T1000 (cell line): ENCODE measurements around the gene CHRNB1.

Source experiments
- DNase-seq: peaks from one replicate; lab custom pipeline; 2025; ENCODE audit warnings: mixed read lengths; lab: John Stamatoyannopoulos, UW

CHRNB1 gene

DNA sequence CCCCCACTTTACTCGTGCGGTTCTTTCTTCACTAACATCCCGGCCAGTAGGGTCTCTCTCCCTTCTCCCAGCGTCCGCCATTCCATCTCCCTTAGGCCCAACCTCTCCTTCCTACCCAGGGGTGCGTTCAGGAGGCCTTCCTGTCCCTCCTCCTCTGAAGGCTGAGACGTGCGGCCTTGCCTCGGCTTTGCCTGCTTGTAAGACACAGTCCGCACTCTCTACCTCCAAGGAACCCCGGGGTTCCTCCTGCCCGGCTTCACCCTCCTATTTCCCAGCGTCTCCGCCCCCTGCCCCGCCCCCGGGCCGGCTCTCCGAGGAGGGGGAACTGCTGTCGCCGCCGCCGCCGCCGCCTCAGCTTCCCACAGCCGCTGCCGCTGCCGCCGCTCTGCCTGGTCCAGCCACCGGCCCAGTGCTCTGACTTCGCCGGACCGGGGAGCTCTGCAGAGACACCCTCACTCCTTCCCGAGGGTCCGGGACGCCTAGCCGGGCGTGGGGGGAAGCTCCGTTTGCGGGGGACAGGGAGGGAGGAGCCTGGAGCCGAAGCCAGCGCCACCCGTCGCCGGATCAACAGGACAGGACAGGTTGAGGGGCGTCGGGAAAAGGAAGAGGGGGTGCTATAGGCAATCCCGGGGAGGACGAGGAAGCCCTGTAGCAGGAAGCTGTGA, 6.8 kb upstream of the CHRNB1 start:
- no peak for DNase-seq

DNA sequence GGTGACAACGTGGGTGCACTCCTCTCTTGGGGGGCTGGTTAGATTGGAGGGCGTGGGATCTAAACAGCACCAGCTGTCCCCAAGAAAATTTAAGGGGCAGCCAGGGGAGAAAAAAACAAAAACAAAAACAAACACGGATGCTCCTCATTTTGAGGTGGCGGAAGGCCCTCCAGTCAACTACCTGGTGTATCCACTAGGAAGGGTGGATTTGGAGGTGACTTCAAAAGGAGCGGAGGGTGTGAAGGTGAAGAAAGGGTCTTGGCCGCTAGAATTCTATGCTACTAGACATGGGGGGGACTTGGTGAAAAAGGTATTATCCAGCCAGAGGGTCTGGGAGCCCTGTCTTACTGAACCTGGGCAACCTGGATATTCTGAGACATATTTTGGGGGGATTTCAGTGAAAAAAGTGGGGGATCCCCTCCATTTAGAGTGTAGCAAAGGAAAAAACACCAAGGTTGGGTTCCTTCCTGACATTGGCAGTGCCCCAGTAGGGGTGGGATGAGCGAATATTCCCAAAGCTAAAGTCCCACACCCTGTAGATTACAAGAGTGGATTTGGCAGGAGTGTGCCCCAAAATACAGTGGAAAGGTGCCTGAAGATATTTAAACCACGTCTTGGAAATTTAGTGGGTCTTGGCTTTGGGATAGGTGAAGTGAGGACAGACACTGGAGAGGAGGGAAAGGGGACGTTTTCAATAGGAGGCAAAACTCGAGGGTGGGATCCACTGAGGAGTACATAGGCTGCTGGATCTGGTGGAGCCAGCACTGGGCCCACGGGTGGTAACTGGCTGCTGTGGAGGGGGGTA, 6.0 kb upstream of the CHRNB1 start:
- no peak for DNase-seq

DNA sequence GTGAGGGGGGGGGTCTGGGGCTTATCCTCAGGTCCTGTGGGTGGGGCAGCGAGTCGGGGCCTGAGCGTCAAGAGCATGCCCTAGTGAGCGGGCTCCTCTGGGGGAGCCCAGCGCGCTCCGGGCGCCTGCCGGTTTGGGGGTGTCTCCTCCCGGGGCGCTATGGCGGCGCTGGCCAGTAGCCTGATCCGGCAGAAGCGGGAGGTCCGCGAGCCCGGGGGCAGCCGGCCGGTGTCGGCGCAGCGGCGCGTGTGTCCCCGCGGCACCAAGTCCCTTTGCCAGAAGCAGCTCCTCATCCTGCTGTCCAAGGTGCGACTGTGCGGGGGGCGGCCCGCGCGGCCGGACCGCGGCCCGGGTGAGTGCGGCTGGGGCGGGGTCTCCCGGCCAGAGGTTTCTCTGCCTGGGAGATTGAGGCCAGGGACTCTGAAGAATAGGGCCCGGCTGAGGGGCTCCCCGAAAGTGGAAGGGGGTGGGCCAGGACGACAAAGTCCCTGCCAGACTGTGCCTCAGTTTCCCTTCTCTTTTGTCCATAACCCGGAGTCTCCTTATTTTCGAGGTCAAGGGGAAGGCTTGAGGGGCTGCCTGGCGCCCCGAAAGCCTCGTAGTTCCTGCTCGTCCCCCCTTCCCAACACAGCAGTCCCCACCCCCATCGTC, 5.3 kb upstream of the CHRNB1 start, which contains the start of gene FGF11:
Gene FGF11 (plus strand): TSS at position 51 of the 651 bp plus-strand sequence. CDS start 109 bp downstream, at position 160.
- no peak for DNase-seq

DNA sequence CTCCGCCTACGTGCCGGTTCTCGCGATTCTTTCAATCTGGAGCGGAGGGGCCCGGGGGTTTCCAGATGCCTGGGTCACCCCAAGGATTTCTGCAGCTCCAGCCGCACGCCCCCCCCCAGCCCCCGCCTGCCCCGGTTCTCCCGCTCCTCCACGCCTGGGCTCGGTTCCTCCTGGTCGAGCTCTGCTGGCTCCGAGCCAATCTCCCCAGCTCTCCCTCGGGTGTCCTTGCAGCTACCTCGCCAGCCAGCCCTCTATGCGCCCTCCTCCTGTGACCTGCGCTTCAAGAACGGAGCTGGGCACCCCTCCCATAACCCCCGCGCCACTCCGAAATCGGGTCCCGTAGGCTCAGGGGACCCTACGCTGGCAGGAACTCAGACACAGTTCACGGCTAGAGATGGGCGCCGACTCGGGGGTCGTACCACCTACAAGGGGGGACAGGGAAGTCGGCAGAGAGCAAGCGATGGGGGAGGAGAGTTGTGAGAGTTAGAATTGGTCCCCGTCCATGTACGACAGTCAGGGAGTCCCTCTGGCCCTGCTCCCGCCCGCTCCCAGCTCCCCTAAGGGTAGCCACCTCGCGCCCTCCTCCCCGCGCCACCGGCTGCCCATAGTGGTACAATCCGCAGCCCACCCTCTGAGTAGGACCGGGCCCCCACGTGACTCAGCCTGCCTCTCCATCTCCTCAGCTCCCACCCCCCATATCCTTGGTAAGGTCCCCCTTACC, 4.6 kb upstream of the CHRNB1 start:
- no peak for DNase-seq

DNA sequence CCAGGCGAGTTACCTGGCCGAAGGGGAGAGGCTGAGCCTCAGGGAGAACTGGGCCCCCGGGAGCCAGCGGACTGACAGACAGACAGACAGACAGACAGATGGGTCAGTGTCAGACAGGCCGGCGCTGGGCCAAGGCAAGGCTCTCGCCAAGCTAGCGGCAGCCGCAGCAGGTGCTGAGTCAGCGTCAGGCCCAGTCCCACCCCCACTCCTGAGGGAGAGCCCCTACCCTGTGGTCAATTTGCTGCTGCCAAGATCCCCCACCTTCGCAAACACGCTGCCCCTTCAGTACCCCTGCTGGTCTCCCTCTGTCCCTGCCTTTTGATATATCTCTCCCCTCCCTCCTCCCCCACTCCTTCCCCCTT, 4.0 kb upstream of the CHRNB1 start:
- no peak for DNase-seq

DNA sequence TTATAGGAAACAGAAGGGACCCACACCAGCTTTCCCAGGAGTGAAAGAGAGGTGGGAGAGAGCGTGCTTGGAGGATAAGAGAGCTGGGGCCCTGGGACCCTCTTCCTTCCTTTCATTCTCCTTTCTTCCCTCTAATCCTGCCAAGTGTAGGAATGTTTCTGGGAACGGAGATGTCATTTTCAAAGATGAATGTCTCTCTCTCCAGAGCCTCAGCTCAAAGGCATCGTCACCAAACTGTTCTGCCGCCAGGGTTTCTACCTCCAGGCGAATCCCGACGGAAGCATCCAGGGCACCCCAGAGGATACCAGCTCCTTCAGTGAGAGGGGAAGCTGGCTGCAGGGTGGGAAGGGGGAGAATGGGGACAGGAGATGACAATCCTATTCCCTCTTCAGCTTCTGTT, 3.6 kb upstream of the CHRNB1 start:
- DNase-seq, result no peak

DNA sequence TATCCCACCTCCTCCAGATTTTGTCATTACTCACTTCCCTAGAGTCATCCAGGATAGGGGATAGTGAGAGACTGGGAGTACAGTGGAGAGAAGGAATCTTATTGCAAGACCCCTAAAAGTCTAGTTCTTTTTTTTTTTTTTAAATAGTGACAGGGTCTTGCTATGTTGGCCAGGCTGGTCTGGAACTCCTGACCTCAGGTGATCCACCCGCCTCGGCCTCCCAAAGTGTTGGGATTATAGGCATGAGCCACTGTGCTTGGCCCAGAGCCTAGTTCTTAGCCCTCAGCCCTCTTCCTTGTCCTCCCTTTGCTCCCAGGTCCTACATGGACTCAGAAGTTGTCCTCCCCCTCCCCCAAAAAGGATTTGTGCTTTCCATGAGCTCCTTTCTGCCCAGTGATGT, 2.7 kb upstream of the CHRNB1 start:
- no peak for DNase-seq

DNA sequence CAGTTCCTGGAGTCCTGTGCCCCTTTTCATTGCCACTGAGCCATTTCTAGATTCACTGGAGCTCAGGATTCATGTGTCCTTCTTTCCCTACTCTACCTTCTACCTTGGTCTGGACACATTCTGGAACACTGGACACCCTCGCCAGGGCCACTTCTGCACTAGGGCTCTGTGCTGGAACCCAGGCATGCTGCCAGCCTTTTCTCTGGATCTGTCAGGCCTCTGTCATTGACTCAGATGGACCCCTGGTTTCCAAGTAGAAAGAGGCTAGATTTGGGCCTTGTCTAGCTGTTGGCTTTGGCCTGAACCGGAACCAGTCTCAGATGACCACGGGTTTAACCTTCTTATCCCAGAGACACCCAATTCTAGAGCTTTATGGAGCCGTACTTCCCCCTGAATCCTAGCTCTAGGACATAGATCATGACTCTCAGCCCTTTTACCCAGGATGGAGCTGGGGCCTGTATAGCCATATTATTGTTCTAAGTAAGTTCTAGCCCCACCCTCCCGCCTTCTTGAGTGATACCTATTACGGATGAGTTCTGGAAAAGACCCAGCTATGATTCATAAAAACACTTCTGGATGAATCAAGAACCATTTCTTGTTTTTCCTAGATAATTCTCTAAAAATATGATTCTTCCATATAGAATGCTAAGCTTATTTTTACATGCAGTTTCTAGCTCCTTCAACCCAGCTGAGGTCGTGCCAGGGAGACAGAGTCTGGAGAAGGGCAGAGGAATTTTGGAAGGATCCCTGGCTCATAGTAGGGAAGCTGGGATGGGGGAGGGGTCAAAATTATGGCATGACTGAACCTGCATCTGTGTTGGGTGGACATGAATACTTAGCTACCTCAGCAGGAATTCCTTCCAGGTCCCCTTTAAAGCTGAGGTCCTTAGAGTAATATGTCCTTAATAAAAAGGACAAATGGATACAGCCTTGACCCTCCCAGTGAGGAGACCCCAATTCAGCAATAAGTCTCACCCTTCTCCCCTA, 1.1 kb upstream of the CHRNB1 start:
- no peak for DNase-seq

DNA sequence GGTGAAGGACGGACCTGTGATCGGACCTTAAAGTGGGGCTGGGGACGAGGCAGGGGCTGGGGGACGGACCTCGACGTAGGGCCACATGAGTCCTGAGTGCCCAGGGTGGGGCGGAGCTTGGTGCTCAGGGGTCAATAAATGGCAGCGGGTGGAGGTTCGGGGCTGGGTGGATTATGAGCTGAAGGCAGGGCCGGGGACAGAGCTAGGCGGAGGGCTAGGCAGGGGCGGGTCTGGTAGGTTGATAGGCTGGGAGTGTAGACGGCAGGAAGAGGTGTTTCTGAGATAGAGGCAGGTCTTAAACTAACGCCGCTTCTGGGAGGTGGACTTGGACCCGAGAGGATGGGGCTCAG, 733 bp downstream of the CHRNB1 start:
- DNase-seq, result no peak

DNA sequence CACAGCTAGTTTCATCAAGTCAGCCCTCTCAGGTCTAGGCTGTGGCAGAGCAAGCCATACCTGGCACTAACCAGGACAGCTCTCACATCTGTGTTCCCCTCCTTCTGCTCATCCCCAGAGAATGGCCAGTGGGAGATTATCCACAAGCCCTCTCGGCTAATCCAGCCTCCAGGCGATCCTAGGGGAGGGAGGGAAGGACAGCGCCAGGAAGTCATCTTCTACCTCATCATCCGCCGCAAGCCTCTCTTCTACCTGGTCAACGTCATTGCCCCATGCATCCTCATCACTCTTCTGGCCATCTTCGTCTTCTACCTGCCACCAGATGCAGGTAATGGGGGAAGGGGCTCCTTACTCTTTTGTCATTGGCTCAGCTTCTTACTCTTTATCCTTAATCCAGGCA, 3.6 kb downstream of the CHRNB1 start:
- no peak for DNase-seq

DNA sequence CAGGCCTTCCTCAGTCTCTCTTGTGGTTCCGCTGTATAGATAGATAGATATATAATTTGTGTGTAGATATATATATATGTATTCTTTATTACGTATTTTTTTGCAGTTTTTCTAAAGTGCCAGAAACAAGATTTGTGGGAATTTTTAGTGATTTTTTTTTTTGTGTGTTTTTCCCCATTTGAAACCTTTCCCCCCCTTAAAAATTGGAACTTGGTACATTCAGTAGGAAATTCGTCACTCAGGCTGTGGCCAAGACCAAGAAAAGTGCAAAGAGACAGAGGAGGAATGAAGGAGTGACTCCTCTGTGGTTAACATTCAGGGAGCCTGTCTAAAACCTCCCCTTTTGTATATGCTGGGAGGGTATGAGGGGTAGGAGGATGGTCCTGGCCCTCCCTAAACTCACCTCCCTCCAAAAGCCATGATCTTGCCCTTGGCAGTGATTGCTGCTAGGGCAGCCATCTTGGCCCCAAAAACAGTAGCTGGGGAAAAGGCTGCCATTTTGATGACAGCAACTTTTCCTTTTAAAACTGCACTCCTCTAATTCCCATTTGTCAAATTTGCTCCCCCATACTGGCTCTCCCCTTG, 15.2 kb downstream of the CHRNB1 start:
- no peak for DNase-seq

DNA sequence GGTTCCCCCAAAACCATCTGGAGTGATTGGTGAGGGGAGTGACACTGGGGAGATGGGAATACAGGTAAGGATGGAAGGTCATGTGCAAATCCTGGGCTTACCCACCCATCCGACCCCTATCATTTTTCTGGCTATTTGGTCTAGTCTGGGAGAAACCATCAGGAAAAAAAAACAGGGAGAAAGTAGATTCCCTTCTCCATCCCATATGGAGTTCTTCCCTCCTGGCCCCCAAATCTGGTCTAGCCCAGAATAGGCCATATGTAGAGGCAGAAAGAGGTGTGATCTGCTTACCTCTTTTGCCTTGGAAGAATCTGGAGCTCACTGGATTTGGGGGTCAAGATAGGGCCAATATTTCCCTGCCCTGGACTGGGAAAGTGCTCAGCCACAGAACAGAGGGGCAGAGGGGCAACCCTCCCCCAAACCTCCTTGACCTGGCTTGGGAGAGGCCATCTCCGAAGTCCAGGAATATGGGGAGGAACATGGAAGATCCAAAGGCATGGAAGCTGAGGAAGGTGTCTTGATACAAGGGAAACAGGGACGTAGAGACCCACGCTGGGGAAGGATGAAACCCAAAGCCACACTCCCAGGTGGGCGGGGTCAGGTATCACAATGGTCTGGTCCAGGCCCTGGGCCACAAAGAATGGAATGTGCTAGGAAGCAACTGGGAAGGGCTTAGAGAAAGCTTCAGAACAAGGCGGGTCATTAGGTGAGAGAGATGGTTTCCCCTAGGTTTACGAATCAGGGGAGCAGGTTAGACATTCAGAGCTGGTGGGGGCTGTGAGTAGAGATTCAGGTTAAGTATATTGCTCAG, 16.2 kb downstream of the CHRNB1 start:
- no peak for DNase-seq

DNA sequence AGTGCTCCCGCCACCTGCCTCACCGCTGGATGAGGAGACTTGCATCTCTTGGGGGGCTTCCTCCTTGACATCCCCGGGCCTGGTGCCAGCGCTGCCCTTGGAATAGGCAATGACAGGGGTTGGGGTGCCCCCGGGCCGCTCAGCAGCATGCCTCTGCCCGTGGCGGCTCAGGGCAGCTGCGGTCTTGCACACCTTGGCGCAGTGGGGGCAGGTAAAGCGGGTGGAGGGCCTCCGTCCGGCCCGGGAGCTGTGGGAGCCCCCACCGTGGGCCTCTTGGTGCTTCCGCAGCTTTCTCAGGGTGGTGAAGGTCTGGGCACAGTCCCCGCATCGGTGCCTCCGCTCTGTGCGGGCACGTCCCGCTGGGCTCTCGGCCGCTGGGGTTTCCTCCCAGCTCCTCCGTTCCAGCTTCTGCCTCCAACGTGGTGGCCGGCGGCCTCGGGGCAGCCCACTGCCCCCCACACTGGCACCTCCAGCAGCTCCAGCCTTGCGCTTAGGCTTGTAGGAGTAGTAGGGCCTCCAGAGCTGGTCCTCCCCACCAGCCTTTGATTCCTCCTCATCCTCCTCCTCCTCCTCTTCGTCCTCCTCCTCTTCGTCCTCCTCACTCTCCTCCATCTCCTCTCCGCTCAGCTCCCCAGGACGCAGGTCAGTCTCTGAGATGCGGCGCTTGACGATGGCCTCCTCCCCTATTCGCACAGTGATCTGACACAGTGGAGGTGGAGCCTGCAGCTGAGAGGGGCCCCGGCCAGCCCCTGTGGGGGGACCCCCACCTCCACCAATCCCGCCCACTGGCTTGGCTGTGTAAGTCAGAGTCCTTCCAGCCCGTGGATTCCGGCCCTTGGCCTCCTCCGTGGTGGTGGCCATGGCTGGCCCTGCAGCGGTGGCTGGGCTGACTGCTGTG, 17.9 kb downstream of the CHRNB1 start:
- DNase-seq, result no peak

DNA sequence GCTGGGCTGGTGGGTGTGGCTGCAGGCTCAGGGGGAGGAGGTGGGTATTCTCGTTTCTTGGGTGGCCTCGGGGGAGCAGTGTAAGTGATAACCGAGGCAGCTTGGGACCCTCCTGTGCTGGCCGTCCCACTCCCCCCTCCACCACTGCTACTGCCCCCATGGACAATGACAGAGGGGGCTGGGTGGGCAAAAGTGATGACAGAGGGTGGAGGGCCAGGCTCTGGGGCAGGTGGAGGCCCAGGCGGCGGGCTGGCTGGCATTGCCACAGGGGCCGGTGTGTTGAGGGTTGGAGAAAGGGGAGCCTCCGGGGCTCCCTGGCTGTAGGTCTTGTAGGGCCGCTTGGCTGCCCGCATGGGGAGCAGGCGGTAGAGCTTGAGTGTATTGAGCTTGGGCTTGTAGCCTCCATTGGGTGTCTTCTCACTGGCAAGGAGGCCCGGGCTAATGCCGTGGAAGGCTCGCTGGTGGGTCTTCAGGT, 18.5 kb downstream of the CHRNB1 start:
- DNase-seq, result no peak

DNA sequence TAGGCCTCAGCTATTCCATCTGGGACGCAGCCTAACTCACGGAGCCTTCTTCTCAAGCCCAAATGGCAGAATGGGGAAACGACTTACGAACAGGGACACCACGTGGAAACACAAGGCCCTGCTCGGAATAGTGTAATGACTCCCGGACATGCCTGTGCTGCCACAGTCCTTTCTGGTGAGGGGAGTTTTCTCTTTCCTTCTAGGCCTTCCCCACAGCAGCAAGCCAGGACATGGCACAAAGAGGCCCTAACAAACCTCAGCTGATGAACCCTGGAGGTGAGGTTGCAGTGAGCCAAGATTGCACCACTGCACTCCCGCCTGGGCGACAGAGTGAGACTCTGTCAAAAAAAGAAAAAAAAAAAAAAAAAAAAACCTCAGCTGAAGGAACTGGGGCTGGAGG, 19.2 kb downstream of the CHRNB1 start:
- no peak for DNase-seq

DNA sequence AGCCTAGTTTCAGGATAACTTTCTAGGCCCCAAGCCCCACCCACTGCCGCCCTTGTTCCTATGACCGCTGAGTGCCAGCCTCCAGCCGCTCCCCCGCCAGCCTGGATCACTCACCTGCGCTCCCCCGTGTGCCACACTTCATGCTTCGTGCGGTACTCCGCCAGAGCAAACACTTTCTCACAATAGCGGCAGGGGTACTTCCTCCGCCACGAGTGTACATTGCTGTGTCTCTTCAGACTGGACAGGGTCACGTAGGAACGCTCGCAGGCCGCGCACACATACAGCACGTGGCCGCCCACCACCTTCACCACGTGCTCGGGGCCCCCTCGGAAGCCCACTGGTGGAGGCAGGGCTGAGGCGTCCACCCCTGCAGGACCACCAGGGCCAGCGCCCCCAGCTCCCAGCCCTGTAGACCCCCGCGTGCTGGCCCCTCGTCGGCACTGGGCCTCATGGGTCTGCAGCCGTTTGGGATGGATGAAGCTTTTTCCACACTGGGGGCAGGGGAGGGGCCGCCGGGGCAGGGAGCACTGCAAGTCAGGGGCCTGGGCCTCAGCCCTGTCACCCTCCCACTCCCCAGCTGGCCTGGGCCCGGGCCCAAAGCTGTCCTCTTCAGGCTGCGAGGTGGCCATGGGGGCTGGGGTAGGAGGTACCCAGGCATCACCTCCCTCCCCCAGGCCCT, 20.9 kb downstream of the CHRNB1 start:
- DNase-seq, result no peak

DNA sequence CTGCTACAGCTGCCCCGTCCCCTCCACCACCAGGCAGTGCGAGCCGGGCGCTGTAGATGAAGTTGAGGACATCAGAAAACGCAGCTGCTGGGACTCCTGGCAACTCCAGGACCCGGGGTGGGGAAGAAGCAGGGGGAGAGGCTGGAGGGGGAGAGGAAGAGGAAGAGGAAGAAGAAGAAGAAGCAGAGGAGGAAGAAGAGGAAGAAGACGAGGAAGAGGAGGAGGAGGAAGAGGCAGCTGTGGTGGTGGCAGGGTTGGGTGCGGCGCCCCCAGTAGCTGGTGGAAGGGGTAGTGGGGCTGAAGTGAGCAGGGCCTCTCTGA, 21.4 kb downstream of the CHRNB1 start:
- no peak for DNase-seq

DNA sequence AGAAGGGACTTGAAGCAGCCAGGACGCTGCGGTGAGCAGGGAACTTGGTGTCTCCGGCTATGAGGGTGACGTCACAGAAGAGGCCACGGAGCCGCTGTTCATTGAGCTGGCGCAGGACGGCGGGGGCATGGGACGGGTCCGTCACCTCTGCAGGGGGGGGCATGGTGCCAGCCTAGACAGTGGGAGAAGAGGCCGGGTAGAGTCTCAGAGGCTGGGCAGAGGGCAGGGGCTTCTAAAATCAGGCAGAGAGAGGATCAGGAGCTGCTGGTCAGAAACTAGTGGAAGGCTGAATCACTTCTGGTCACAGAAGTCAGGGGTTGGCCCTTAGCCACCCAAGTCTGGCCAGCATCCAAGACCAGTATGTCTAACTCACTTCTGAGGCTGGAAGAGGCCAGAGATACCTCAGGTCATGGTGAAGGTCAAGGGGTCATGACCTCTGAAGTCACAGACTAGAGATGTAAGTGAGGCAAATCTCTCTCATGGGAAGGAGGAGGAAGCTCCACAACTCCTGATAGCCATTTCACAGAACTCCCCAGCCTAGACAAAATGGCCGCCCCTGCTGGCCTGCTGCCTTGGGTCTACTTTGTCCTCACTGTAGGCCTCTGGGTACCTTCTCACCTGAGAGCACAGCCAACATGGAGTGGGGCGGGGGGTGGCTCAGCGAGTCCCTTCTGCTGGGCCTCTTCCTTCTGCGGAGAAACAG, 21.9 kb downstream of the CHRNB1 start:
- no peak for DNase-seq
